ENCODE results near the gene CD36.

The CD36 gene

GRCh38 chr7:80609751-80610150 is 28.7 kb upstream of the CD36 start:
- ChIA-PET POLR2A (no interaction called here), CTCF (interaction anchor here (0.8 to 1.2 kb wide), 2 partner anchors 9 to 13 kb away, joined by 3 to 4 read pairs; no protein-coding TSS in a partner anchor)
- no peak overlapping the region for H3K4me3 ChIP-seq (ENCODE audit: low read depth, low read length)
- TF ChIP-seq CTCF (IDR thresholded peaks at IDR 0.05; ENCODE audit: insufficient read depth, low read length, missing control alignments): no peak
- DNase-seq (ENCODE audit: low read depth, low spot score): no peak

- CTCF ChIA-PET: interaction anchor here (0.7 to 1.1 kb wide), 2 partner anchors 11 to 18 kb away, joined by 3 read pairs; no protein-coding TSS in a partner anchor
- no peak overlapping the region for H3K4me3 ChIP-seq (ENCODE audit: low read depth, low read length)
- TF ChIP-seq CTCF (IDR thresholded peaks at IDR 0.05; ENCODE audit: insufficient read depth, low read length, missing control alignments): no peak
- DNase-seq (ENCODE audit: low read depth, low spot score): no peak
- POLR2A ChIA-PET: no interaction called here
Observed at GRCh38 chr7:80611353-80611752, 27.1 kb upstream of the CD36 start.

- no peak for DNase-seq (ENCODE audit: low read depth, low spot score)
- H3K4me3 ChIP-seq (ENCODE audit: low read depth, low read length): no peak overlapping the region
- TF ChIP-seq CTCF (IDR thresholded peaks at IDR 0.05; ENCODE audit: insufficient read depth, low read length, missing control alignments): no peak
- ChIA-PET CTCF (interaction anchor here (0.7 to 1.1 kb wide), 2 partner anchors 11 to 18 kb away, joined by 3 read pairs; no protein-coding TSS in a partner anchor), POLR2A (no interaction called here)
Observed at GRCh38 chr7:80611779-80612178, 26.7 kb upstream of the CD36 start.

GRCh38 chr7:80612880-80613279 is 25.6 kb upstream of the CD36 start:
- no peak overlapping the region for H3K4me3 ChIP-seq (ENCODE audit: low read depth, low read length)
- POLR2A ChIA-PET: no interaction called here
- CTCF ChIA-PET: interaction anchor here (1.4 kb wide), 1 partner anchor 14 kb away, joined by 3 read pairs; no protein-coding TSS in a partner anchor
- no peak for DNase-seq (ENCODE audit: low read depth, low spot score)
- no peak for TF ChIP-seq CTCF (IDR thresholded peaks at IDR 0.05; ENCODE audit: insufficient read depth, low read length, missing control alignments)

GRCh38 chr7:80613519-80613918 is 24.9 kb upstream of the CD36 start:
- ChIA-PET CTCF (interaction anchor here (1.4 kb wide), 1 partner anchor 15 kb away, joined by 3 read pairs; no protein-coding TSS in a partner anchor), POLR2A (no interaction called here)
- no peak for DNase-seq (ENCODE audit: low read depth, low spot score)
- no peak for TF ChIP-seq CTCF (IDR thresholded peaks at IDR 0.05; ENCODE audit: insufficient read depth, low read length, missing control alignments)
- H3K4me3 ChIP-seq (ENCODE audit: low read depth, low read length): no peak overlapping the region

GRCh38 chr7:80614851-80615271 is 23.6 kb upstream of the CD36 start:
- ChIA-PET CTCF (no interaction called here), POLR2A (no interaction called here)
- no peak for TF ChIP-seq CTCF (IDR thresholded peaks at IDR 0.05; ENCODE audit: insufficient read depth, low read length, missing control alignments)
- no peak for DNase-seq (ENCODE audit: low read depth, low spot score)
- H3K4me3 ChIP-seq (ENCODE audit: low read depth, low read length): no peak overlapping the region
